HEK293 (cell line): Measurements from ENCODE around the gene SLMAP.

Source experiments
- CTCF ChIA-PET: fragments of 350-600 bp; formaldehyde crosslinking; extraction: SDS; loops from one replicate; lab custom pipeline; 2021; ENCODE audit warnings: antibody characterized with exemption; lab: Yijun Ruan, JAX
- POLR2A ChIA-PET: fragments of 300-600 bp; formaldehyde crosslinking; extraction: SDS; loops from one replicate; lab custom pipeline; 2020; ENCODE audit warnings: antibody characterized with exemption, inconsistent platforms; lab: Yijun Ruan, JAX
- H3K27ac ChIP-seq: fragments of 200-500 bp; sonication (Bioruptor generic); 2 replicates; pipeline ENCODE4 v1.5.1; 2014; ENCODE audit warnings: low read depth, low read length, control low read depth, inconsistent platforms; ENCODE audit errors: extremely low read depth
- H3K36me3 ChIP-seq, 2 experiments: fragments of 200-500 bp in 1 of 2; sonication (Bioruptor generic) in 1 of 2; 1 replicate in 1 of 2; 2 replicates in 1 of 2; pipeline ENCODE4 v1.5.1; 2014 to 2017; ENCODE audit warnings: inconsistent platforms in 2 of 2, low read length in 2 of 2; ENCODE audit not compliant: control insufficient read depth in 2 of 2, insufficient read depth in 1 of 2
- H3K4me1 ChIP-seq: fragments of 200-500 bp; sonication (Bioruptor generic); 2 replicates; pipeline ENCODE4 v1.5.1; 2014; ENCODE audit warnings: mild to moderate bottlenecking, low read length, inconsistent platforms; ENCODE audit not compliant: control insufficient read depth, insufficient read depth
- H3K4me3 ChIP-seq: 2 replicates; pipeline ENCODE4 v1.5.1; 2011; ENCODE audit warnings: low read depth, mild to moderate bottlenecking, control low read depth, low read length, moderate library complexity
- H3K9me3 ChIP-seq: fragments of 200-500 bp; sonication (Bioruptor generic); 2 replicates; pipeline ENCODE4 v1.5.1; 2014; ENCODE audit warnings: low read depth, low read length, inconsistent platforms; ENCODE audit not compliant: control insufficient read depth, insufficient read depth
- ELK4 ChIP-seq: IDR thresholded peaks from 2 replicates; pipeline ENCODE4 v1.6.1; 2011; ENCODE audit warnings: mild to moderate bottlenecking, low read depth, low read length, borderline replicate concordance
- GLIS1 ChIP-seq: fragments of 450-650 bp; formaldehyde crosslinking; IDR thresholded peaks from 2 replicates; pipeline ENCODE4 v1.5.1; 2016; ENCODE audit warnings: missing biosample characterization, missing genetic modification characterization
- KLF10 ChIP-seq: fragments of 450-650 bp; IDR thresholded peaks from 2 replicates; pipeline ENCODE4 v1.5.1; 2018; ENCODE audit warnings: missing biosample characterization, mild to moderate bottlenecking, missing genetic modification characterization
- OVOL3 ChIP-seq: fragments of 450-650 bp; formaldehyde crosslinking; IDR thresholded peaks from 2 replicates; pipeline ENCODE4 v1.5.1; 2016; ENCODE audit warnings: missing biosample characterization, missing genetic modification characterization
- PRDM1 ChIP-seq: fragments of 450-650 bp; formaldehyde crosslinking; IDR thresholded peaks from 2 replicates; pipeline ENCODE4; 2016; ENCODE audit warnings: missing biosample characterization, missing genetic modification characterization
- SP7 ChIP-seq: fragments of 450-650 bp; formaldehyde crosslinking; IDR thresholded peaks from 2 replicates; pipeline ENCODE4 v1.5.1; 2016; ENCODE audit warnings: missing biosample characterization, missing genetic modification characterization
- YY1 ChIP-seq: fragments of 450-650 bp; formaldehyde crosslinking; IDR thresholded peaks from 2 replicates; pipeline ENCODE4 v1.5.1; 2018; ENCODE audit warnings: missing biosample characterization, missing genetic modification characterization
- ZFP69B ChIP-seq: fragments of 450-650 bp; formaldehyde crosslinking; IDR thresholded peaks from 2 replicates; pipeline ENCODE4 v1.5.1; 2016; ENCODE audit warnings: missing biosample characterization, missing genetic modification characterization
- ZNF169 ChIP-seq: fragments of 450-650 bp; formaldehyde crosslinking; IDR thresholded peaks from 2 replicates; pipeline ENCODE4 v1.5.1; 2016; ENCODE audit warnings: missing biosample characterization, missing genetic modification characterization
- ZNF175 ChIP-seq: fragments of 450-650 bp; formaldehyde crosslinking; IDR thresholded peaks from 2 replicates; pipeline ENCODE4 v1.5.1; 2016; ENCODE audit warnings: missing biosample characterization, missing genetic modification characterization
- ZNF184 ChIP-seq: fragments of 450-650 bp; IDR thresholded peaks from 2 replicates; pipeline ENCODE4 v1.5.1; 2018; ENCODE audit warnings: missing biosample characterization, mild to moderate bottlenecking, missing genetic modification characterization
- ZNF223 ChIP-seq: fragments of 450-650 bp; formaldehyde crosslinking; IDR thresholded peaks from 2 replicates; pipeline ENCODE4 v1.5.1; 2016; ENCODE audit warnings: missing biosample characterization, missing genetic modification characterization
- ZNF24 ChIP-seq: fragments of 450-650 bp; formaldehyde crosslinking; IDR thresholded peaks from 2 replicates; pipeline ENCODE4 v1.5.1; 2016; ENCODE audit warnings: missing biosample characterization, missing genetic modification characterization
- ZNF292 ChIP-seq: fragments of 450-650 bp; formaldehyde crosslinking; IDR thresholded peaks from 2 replicates; pipeline ENCODE4 v1.5.1; 2016; ENCODE audit warnings: low read depth, missing biosample characterization, missing genetic modification characterization, borderline replicate concordance
- ZNF302 ChIP-seq: fragments of 450-650 bp; formaldehyde crosslinking; IDR thresholded peaks from 2 replicates; pipeline ENCODE4 v1.5.1; 2016; ENCODE audit warnings: missing biosample characterization, missing genetic modification characterization, low read depth
- ZNF433 ChIP-seq: fragments of 450-650 bp; formaldehyde crosslinking; IDR thresholded peaks from 2 replicates; pipeline ENCODE4 v1.5.1; 2016; ENCODE audit warnings: missing biosample characterization, missing genetic modification characterization, low read depth
- ZNF600 ChIP-seq: fragments of 450-650 bp; formaldehyde crosslinking; IDR thresholded peaks from 2 replicates; pipeline ENCODE4 v1.5.1; 2016; ENCODE audit warnings: missing biosample characterization, missing genetic modification characterization
- ZNF621 ChIP-seq: fragments of 450-650 bp; formaldehyde crosslinking; IDR thresholded peaks from 2 replicates; pipeline ENCODE4 v1.5.1; 2017; ENCODE audit warnings: missing biosample characterization, missing genetic modification characterization
- ZNF658 ChIP-seq: fragments of 450-650 bp; formaldehyde crosslinking; IDR thresholded peaks from 2 replicates; pipeline ENCODE4; 2016; ENCODE audit warnings: missing biosample characterization, missing genetic modification characterization
- ZNF664 ChIP-seq: fragments of 450-650 bp; formaldehyde crosslinking; IDR thresholded peaks from 2 replicates; pipeline ENCODE4 v1.5.1; 2016; ENCODE audit warnings: missing biosample characterization, missing genetic modification characterization
- ZNF768 ChIP-seq: fragments of 450-650 bp; formaldehyde crosslinking; IDR thresholded peaks from 2 replicates; pipeline ENCODE4 v1.5.1; 2018; ENCODE audit warnings: missing biosample characterization, mild to moderate bottlenecking, missing genetic modification characterization
- ZSCAN16 ChIP-seq: fragments of 450-650 bp; formaldehyde crosslinking; IDR thresholded peaks from 2 replicates; pipeline ENCODE4 v1.5.1; 2016; ENCODE audit warnings: missing biosample characterization, missing genetic modification characterization
- TF ChIP-seq, protein P1 (sequence below): fragments of 450-650 bp; formaldehyde crosslinking; IDR thresholded peaks from 2 replicates; pipeline ENCODE4 v1.5.1; 2016; ENCODE audit warnings: missing biosample characterization, missing genetic modification characterization

Gene SLMAP

DNA sequence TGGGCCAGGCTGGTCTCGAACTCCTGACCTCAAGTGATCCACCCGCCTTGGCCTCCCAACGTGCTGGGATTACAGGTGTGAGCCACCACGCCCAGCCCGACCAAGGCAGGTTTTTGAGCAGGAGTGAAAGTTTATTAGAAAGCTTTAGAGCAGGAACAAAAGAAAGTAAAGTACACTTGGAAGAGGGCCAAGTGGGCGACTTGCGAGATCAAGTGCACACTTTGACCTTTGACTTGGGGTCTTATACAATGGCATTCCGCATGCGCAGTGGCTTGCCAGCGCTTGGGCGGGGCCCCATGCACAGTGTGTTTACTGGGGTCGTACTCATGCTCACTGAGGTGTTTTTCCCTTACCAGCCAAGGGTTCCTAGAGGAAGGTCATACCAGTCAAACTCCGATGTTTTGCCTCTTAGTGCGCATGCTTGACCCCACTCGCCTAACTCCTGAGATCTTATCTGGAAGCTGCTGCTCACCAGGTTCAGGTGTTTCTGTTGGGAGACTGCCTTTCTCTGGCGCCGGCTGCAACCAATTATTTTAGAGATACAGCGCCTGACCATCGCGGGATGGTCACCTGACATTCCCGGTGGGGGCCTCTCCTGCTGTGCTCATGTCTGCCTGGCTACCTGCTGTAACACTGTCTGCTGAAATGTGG is 205.2 kb downstream of the SLMAP start:
- Histone ChIP-seq H3K9me3 (no peaks in the 10 kb centered on the region), H3K36me3 (no peaks in the 10 kb centered on the region), H3K27ac (no peak overlapping the region), H3K4me3 (no peak overlapping the region)
- CTCF ChIA-PET = interaction anchor here (0.6 to 2.4 kb wide), 3 partner anchors 10 to 97 kb away, joined by 3 to 11 read pairs (median 4); no protein-coding TSS in a partner anchor
- peak; percentile 60 for TF ChIP-seq PRDM1 (tag by site-specific recombination)
- no peak for TF ChIP-seq ZFP69B (tag by site-specific recombination)
- 0 out of 2 replicates have a peak, but pooled peaks have one; percentile 13 for TF ChIP-seq GLIS1 (tag by site-specific recombination)
- no peak for TF ChIP-seq SP7 (tag by site-specific recombination)
- no peak for TF ChIP-seq ZNF433 (tag by site-specific recombination)
- TF ChIP-seq, all 188 proteins: peak for 2
- POLR2A ChIA-PET = no interaction called here
- H3K4me1 ChIP-seq = no peaks in the 10 kb centered on the region

DNA sequence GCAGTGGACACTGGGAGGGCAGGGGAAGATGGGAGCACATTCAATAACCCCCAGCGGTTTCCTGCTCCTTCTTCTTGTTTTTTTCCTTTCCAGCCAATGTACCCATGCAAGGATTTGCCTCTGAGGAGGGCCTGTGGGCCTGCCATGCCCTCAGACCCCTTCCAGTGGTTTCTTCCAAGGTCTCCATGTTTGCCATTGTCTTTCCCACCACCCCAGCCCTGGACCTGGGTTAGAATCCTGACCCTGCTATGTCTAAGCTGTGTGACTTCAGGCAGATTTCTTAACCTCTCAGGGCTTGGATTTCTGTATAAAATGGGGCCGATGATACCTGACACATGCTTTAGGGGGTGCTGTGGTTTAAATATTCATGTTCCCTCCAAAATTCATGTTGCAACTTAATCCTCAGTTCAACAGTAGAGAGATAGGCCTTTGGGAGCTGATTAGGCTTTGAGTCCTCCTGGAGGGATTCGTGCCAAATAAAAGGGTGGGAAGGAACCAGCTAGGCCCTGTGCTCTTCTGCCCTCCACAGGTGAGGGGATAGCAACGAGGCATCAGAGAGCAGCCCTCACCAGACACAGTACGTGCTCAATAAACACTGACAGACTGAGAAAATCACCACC is 205.8 kb downstream of the SLMAP start:
- no peak overlapping the region for H3K27ac ChIP-seq
- POLR2A ChIA-PET = interaction anchor here (0.6 kb wide), 1 partner anchor 444 kb away, joined by 4 read pairs; no protein-coding TSS in a partner anchor

DNA sequence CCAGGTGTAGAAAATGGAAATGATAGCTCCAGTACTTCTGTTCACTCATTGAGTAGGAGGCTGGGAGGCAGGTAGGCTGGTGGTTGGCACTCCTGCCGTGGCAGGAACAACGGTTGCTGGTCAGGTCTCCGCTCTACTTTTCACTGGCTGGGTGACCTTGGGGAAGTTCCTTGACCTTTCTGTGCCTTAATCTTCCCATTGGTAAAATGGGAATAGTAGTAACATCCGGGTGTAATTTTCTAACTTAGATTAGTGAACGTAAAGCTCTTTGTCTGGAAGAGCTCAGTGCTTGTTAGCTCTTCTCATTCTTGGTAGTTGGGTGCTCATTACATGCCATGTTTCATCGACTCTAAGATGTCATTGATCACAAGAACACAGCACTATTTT is 206.3 kb downstream of the SLMAP start:
- POLR2A ChIA-PET = interaction anchor here (0.6 kb wide), 1 partner anchor 443 kb away, joined by 4 read pairs; no protein-coding TSS in a partner anchor
- H3K9me3 ChIP-seq = no peaks in the 10 kb centered on the region
- TF ChIP-seq ZNF292 (tag by site-specific recombination) (no peak), ELK4 (no peak), ZNF169 (tag by site-specific recombination) (no peak)
- TF ChIP-seq, all 188 proteins: peak for 0
- H3K4me1 ChIP-seq = no peaks in the 10 kb centered on the region
- H3K4me3 ChIP-seq = no peak overlapping the region
- H3K36me3 ChIP-seq = no peaks in the 10 kb centered on the region
- CTCF ChIA-PET = interaction anchor here (0.6 to 2.4 kb wide), 11 partner anchors 10 to 228 kb away, joined by 3 to 11 read pairs (median 4); no protein-coding TSS in a partner anchor
- no peak overlapping the region for H3K27ac ChIP-seq

More for the DNA sequence above, 205.8 kb downstream of the SLMAP start:
- H3K4me3 ChIP-seq = no peak overlapping the region
- no peaks in the 10 kb centered on the region for H3K4me1 ChIP-seq
- no peaks in the 10 kb centered on the region for H3K36me3 ChIP-seq
- CTCF ChIA-PET = interaction anchor here (0.6 to 2.4 kb wide), 10 partner anchors 10 to 216 kb away, joined by 3 to 11 read pairs (median 4); no protein-coding TSS in a partner anchor
- TF ChIP-seq GLIS1 (tag by site-specific recombination) (0 out of 2 replicates have a peak, but pooled peaks have one; percentile 4), ZNF768 (tag by site-specific recombination) (0 out of 2 replicates have a peak, but pooled peaks have one; percentile 18), ZNF600 (no peak), ZNF664 (0 out of 2 replicates have a peak, but pooled peaks have one; percentile 54)
- no peaks in the 10 kb centered on the region for H3K9me3 ChIP-seq

- H3K4me1 ChIP-seq = no peaks in the 10 kb centered on the region
- H3K9me3 ChIP-seq = no peaks in the 10 kb centered on the region
- ChIA-PET POLR2A (no interaction called here), CTCF (interaction anchor here (0.7 kb wide), 1 partner anchor 255 kb away, joined by 6 read pairs; no protein-coding TSS in a partner anchor)
- H3K4me3 ChIP-seq = no peak overlapping the region
- H3K27ac ChIP-seq = no peak overlapping the region
- no peaks in the 10 kb centered on the region for H3K36me3 ChIP-seq
- no peak for TF ChIP-seq KLF10 (tag by site-specific recombination)
- TF ChIP-seq ZNF223 (tag by site-specific recombination) = no peak
- TF ChIP-seq, protein P1, sequence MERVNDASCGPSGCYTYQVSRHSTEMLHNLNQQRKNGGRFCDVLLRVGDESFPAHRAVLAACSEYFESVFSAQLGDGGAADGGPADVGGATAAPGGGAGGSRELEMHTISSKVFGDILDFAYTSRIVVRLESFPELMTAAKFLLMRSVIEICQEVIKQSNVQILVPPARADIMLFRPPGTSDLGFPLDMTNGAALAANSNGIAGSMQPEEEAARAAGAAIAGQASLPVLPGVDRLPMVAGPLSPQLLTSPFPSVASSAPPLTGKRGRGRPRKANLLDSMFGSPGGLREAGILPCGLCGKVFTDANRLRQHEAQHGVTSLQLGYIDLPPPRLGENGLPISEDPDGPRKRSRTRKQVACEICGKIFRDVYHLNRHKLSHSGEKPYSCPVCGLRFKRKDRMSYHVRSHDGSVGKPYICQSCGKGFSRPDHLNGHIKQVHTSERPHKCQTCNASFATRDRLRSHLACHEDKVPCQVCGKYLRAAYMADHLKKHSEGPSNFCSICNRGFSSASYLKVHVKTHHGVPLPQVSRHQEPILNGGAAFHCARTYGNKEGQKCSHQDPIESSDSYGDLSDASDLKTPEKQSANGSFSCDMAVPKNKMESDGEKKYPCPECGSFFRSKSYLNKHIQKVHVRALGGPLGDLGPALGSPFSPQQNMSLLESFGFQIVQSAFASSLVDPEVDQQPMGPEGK (tag by site-specific recombination) = no peak
- TF ChIP-seq OVOL3 (tag by site-specific recombination) = no peak
- no peak for TF ChIP-seq ZSCAN16 (tag by site-specific recombination)
- TF ChIP-seq ZNF24 = no peak
- no peak for TF ChIP-seq ZNF175 (tag by site-specific recombination)
- no peak for TF ChIP-seq YY1 (tag by site-specific recombination)
- TF ChIP-seq ZNF302 (tag by site-specific recombination) = no peak
- TF ChIP-seq ZNF184 (tag by site-specific recombination) = no peak
- TF ChIP-seq ZNF621 = no peak
- TF ChIP-seq ZNF658 (tag by site-specific recombination) = no peak
Observed at GRCh38 chr3:57963811-57964346, 207.8 kb downstream of the SLMAP start.
